OCI-LY3 (cell line): Measurements from ENCODE around the gene PALD1.

Experiments
- H2AFZ ChIP-seq: fragments of 200-600, 300-600 bp; shearing (Covaris generic); 2 replicates; pipeline ENCODE4 v1.6.0; 2014; ENCODE audit warnings: antibody characterized with exemption, low read depth, low read length
- H3K27ac ChIP-seq: fragments of 200-600, 300-600 bp; sonication (generic); 2 replicates; pipeline ENCODE4 v1.5.1; 2014; ENCODE audit warnings: mild to moderate bottlenecking, low read length, moderate library complexity, mixed read lengths
- H3K27me3 ChIP-seq: fragments of 200-600, 300-600 bp; sonication (generic); 2 replicates; pipeline ENCODE4 v1.6.1; 2014; ENCODE audit warnings: low read depth, low read length, mixed read lengths
- H3K36me3 ChIP-seq: fragments of 200-600, 300-600 bp; sonication (generic); replicated peaks from 2 replicates; pipeline ENCODE3; 2014; ENCODE audit warnings: low read depth, low read length, mixed read lengths
- H3K4me1 ChIP-seq: fragments of 300-600, 200-600 bp; sonication (generic); 2 replicates; pipeline ENCODE4 v1.6.1; 2014; ENCODE audit warnings: low read length, mixed read lengths
- H3K4me2 ChIP-seq: fragments of 200-600, 300-600 bp; sonication (generic); 2 replicates; pipeline ENCODE4 v1.6.1; 2014; ENCODE audit warnings: low read length, mixed read lengths
- H3K4me3 ChIP-seq: fragments of 300-600, 200-600 bp; sonication (generic); 2 replicates; pipeline ENCODE4 v1.5.1; 2014; ENCODE audit warnings: antibody characterized with exemption, mild to moderate bottlenecking, low read length, moderate library complexity
- H3K79me2 ChIP-seq: fragments of 300-600, 200-600 bp; shearing (Covaris generic); 2 replicates; pipeline ENCODE4 v1.6.1; 2014; ENCODE audit warnings: mild to moderate bottlenecking, low read length, mixed read lengths
- H3K9ac ChIP-seq: fragments of 300-600, 200-600 bp; shearing (Covaris generic); 2 replicates; pipeline ENCODE4 v1.6.0; 2014; ENCODE audit warnings: mild to moderate bottlenecking, low read length, moderate library complexity
- H3K9me3 ChIP-seq: fragments of 200-600, 300-600 bp; shearing (Covaris generic); 2 replicates; pipeline ENCODE4 v1.6.1; 2014; ENCODE audit warnings: low read length, mixed read lengths; ENCODE audit not compliant: insufficient read depth
- H4K20me1 ChIP-seq: fragments of 200-600, 300-600 bp; sonication (generic); 2 replicates; pipeline ENCODE4 v1.6.1; 2016; ENCODE audit warnings: low read length, mixed read lengths; ENCODE audit not compliant: insufficient read depth
- EZH2phosphoT487 ChIP-seq: fragments of 200-600 bp; shearing (Covaris generic); IDR thresholded peaks from 2 replicates; pipeline ENCODE4 v1.6.1; 2018; ENCODE audit warnings: antibody characterized with exemption, mixed run types, low read depth
- TF ChIP-seq, protein P1 (sequence below): fragments of 200-600, 300-600 bp; sonication (generic); IDR thresholded peaks from 2 replicates; pipeline ENCODE4 v1.5.1; 2014; ENCODE audit warnings: antibody characterized with exemption, low read length, low read depth

PALD1 gene

DNA sequence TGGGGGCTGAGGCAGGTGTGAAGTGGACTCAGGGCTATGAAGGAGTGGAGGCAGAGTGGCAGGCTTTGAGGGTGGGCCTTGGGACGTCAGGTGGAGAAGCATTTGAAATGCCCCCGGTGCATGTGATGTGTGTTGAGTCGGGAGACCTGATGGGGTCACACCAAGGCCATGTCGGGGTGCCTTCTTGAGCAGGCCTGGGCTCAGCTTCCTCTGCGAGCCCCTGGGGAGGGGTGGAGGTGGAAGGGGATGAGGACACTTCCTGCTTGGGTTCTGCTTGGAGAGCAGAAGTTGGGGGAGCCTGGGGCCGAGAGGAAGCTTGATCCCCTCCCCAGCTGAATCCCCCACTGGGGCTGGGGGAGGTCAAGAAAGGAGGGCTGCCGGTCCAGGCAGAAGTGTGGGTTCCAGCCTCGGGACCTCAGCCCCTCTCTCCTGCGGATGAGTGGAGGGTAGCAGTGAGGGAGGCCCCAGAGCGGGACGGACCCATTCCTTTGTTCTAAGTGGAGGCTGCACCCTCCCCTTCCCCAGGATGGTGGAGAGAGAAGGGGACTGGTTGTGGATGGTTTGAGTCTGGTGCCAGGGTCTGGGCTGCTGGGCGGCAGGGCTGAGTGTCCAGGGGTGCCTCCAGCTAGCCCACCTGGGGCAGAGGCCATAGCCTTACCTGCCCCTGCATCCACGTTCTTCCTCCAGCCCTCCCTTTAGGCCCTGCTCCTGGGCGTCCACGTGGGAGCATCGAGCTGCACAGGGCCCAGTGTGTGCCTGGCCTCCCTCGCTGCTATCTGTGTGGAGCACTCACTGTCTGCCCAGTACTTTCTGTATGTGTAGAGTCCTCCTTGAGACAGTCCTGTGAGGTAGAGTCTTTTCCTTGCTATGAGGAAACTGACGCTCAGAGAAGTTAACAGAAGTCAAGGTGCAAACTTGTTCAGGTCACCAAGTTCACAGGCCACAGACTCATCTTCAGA, 87.3 kb downstream of the PALD1 start:
- no peaks in the 10 kb centered on the region for H3K27me3 ChIP-seq
- H3K27ac ChIP-seq: no peak overlapping the region
- H3K4me3 ChIP-seq: no peak overlapping the region
- no peaks in the 10 kb centered on the region for H3K4me1 ChIP-seq
- no peaks in the 10 kb centered on the region for H3K36me3 ChIP-seq
- H4K20me1 ChIP-seq: no peaks in the 10 kb centered on the region
- no peaks in the 10 kb centered on the region for H3K79me2 ChIP-seq
- no peak overlapping the region for H2AFZ ChIP-seq
- TF ChIP-seq, protein P1, sequence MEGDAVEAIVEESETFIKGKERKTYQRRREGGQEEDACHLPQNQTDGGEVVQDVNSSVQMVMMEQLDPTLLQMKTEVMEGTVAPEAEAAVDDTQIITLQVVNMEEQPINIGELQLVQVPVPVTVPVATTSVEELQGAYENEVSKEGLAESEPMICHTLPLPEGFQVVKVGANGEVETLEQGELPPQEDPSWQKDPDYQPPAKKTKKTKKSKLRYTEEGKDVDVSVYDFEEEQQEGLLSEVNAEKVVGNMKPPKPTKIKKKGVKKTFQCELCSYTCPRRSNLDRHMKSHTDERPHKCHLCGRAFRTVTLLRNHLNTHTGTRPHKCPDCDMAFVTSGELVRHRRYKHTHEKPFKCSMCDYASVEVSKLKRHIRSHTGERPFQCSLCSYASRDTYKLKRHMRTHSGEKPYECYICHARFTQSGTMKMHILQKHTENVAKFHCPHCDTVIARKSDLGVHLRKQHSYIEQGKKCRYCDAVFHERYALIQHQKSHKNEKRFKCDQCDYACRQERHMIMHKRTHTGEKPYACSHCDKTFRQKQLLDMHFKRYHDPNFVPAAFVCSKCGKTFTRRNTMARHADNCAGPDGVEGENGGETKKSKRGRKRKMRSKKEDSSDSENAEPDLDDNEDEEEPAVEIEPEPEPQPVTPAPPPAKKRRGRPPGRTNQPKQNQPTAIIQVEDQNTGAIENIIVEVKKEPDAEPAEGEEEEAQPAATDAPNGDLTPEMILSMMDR: no peak
- TF ChIP-seq EZH2phosphoT487: no peak
- H3K4me2 ChIP-seq: no peak overlapping the region
- no peaks in the 10 kb centered on the region for H3K9me3 ChIP-seq
- H3K9ac ChIP-seq: no peak overlapping the region

DNA sequence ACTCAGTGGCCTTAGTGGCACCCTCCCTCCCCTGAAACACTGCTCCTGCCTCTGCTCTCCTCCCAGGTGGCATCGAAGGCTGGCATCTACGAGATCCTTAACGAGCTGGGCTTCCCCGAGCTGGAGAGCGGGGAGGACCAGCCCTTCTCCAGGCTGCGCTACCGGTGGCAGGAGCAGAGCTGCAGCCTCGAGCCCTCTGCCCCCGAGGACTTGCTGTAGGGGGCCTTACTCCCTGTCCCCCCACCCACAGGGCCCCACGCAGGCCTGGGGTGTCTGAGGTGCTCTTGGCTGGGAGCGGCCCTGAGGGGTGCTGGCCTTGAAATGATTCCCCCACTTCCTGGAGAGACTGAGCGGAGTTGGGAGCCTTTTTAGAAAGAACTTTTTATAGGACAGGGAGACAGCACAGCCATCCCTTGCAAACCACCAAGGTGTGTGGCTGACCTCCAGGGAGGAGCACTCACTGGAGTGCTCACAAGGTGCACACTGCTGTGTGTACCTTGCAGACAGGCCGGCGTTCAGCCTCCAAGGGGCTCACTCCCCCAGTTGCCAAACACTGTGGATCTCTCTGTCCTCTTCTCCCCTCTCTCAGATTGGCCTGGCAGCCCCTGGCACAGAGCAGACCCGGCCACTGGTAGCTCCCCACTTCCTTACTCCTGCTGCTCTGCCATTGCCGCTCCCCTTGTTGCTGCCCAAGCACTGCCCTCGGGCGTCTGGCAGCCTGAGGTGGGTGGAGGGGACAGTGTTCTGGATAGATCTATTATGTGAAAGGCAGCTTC, 88.1 kb downstream of the PALD1 start:
- Histone ChIP-seq H3K4me2 (no peak overlapping the region), H3K4me1 (no peaks in the 10 kb centered on the region), H3K9me3 (no peaks in the 10 kb centered on the region), H2AFZ (no peak overlapping the region), H3K79me2 (no peaks in the 10 kb centered on the region), H3K27ac (no peak overlapping the region), H3K4me3 (no peak overlapping the region), H3K27me3 (no peaks in the 10 kb centered on the region), H3K9ac (no peak overlapping the region), H3K36me3 (no peaks in the 10 kb centered on the region), H4K20me1 (no peaks in the 10 kb centered on the region)
- TF ChIP-seq, protein P1: no peak
- no peak for TF ChIP-seq EZH2phosphoT487

- Histone ChIP-seq H3K79me2 (no peaks in the 10 kb centered on the region), H3K27ac (no peak overlapping the region), H3K4me3 (no peak overlapping the region), H3K27me3 (no peaks in the 10 kb centered on the region), H4K20me1 (no peaks in the 10 kb centered on the region), H3K4me2 (no peak overlapping the region), H3K36me3 (no peaks in the 10 kb centered on the region), H3K9me3 (no peaks in the 10 kb centered on the region), H3K9ac (no peak overlapping the region), H2AFZ (no peak overlapping the region), H3K4me1 (no peaks in the 10 kb centered on the region)
- TF ChIP-seq, protein P1: no peak
- no peak for TF ChIP-seq EZH2phosphoT487
These were observed 89.0 kb downstream of the PALD1 start for GRCh38 chr10:70567603-70568002.

GRCh38 chr10:70568113-70568512, 89.5 kb downstream of the PALD1 start:
- H3K4me1 ChIP-seq: no peaks in the 10 kb centered on the region
- no peak overlapping the region for H2AFZ ChIP-seq
- no peaks in the 10 kb centered on the region for H3K27me3 ChIP-seq
- H3K79me2 ChIP-seq: no peaks in the 10 kb centered on the region
- no peak for TF ChIP-seq EZH2phosphoT487
- TF ChIP-seq, protein P1: no peak
- H4K20me1 ChIP-seq: no peaks in the 10 kb centered on the region
- no peaks in the 10 kb centered on the region for H3K9me3 ChIP-seq
- H3K36me3 ChIP-seq: no peaks in the 10 kb centered on the region
- H3K4me3 ChIP-seq: no peak overlapping the region
- H3K27ac ChIP-seq: no peak overlapping the region
- H3K4me2 ChIP-seq: no peak overlapping the region
- no peak overlapping the region for H3K9ac ChIP-seq
